ENCODE measurements around the gene FIS1. TPM values are rescaled to one million over a fixed set of nuclear protein-coding genes. Genes with fewer than 3 reads are reported as not detected.

The FIS1 gene
- total and polyA plus RNA-seq, 2 experiments from 2014 or later, result 130 to 131 TPM

DNA sequence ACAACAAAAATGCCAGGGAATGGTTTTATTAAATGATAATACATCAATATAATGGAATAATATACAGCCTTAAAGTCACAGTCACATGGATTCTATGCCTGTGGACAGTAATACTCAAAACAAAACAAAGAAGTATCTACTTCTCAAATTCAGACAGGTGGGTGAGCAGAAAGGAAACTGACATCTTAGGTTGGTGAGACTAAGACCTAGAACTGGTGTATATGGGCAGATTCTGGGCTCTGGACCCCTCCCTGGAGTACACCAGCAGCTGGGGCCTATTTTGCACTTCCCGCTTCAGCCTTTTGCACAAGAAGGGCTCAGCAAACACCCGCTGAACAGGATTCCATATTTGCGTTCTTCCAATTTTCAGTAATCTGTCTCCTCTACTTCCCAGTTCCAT is 5.4 kb upstream of the FIS1 start (continued):
- no peak for TF ChIP-seq ZNF114 (CRISPR knock-in tag; IDR thresholded peaks at IDR 0.05)
- TF ChIP-seq, protein P1, sequence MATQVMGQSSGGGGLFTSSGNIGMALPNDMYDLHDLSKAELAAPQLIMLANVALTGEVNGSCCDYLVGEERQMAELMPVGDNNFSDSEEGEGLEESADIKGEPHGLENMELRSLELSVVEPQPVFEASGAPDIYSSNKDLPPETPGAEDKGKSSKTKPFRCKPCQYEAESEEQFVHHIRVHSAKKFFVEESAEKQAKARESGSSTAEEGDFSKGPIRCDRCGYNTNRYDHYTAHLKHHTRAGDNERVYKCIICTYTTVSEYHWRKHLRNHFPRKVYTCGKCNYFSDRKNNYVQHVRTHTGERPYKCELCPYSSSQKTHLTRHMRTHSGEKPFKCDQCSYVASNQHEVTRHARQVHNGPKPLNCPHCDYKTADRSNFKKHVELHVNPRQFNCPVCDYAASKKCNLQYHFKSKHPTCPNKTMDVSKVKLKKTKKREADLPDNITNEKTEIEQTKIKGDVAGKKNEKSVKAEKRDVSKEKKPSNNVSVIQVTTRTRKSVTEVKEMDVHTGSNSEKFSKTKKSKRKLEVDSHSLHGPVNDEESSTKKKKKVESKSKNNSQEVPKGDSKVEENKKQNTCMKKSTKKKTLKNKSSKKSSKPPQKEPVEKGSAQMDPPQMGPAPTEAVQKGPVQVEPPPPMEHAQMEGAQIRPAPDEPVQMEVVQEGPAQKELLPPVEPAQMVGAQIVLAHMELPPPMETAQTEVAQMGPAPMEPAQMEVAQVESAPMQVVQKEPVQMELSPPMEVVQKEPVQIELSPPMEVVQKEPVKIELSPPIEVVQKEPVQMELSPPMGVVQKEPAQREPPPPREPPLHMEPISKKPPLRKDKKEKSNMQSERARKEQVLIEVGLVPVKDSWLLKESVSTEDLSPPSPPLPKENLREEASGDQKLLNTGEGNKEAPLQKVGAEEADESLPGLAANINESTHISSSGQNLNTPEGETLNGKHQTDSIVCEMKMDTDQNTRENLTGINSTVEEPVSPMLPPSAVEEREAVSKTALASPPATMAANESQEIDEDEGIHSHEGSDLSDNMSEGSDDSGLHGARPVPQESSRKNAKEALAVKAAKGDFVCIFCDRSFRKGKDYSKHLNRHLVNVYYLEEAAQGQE (IDR thresholded peaks at IDR 0.05; ENCODE audit: unreplicated experiment), result no peak
- TF ChIP-seq ZNF331 (CRISPR knock-in tag; IDR thresholded peaks at IDR 0.05; ENCODE audit: low read depth), result no peak
- no peak for TF ChIP-seq CREB1 (CRISPR knock-in tag; IDR thresholded peaks at IDR 0.05; ENCODE audit: low read depth)

DNA sequence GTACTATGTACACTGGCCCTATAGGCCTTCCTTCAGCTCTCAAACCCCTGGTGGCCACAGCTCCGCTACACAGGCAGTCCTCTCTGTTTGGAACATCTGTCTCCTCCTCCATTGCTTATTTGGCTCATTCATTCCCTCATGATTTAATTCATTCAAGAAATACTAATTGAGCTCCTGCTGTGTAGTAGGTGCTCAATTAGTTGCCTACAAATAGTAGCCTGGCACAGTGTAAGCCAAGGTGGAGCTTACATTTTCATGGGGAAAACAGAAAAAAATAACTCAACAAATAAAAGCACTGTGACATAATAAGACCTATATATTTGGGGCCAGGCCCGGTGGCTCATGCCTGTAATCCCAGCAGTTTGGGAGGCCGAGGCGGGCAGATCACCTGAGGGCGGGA is 3.4 kb upstream of the FIS1 start:
- peaks cover 30% of the 10 kb centered on the region for H3K36me3 Mint-ChIP-seq (ENCODE audit: low read depth)
- no peaks in the 10 kb centered on the region for H3K27me3 ChIP-seq (ENCODE audit: insufficient read depth)
- peaks cover 16% of the 10 kb centered on the region for H3K27me3 Mint-ChIP-seq (ENCODE audit: insufficient read depth, low read depth, poor library complexity)
- H3K9me3 Mint-ChIP-seq, result no peaks in the 10 kb centered on the region; the same call in 2 of the 3 replicates
- no peak overlapping the region for H3K4me3 ChIP-seq
- H3K9me2 ChIP-seq (ENCODE audit: insufficient read depth), result no peaks in the 10 kb centered on the region
- H3K4me2 ChIP-seq, result no peak overlapping the region
- H3K4me3 Mint-ChIP-seq, result no peak overlapping the region; the same call in 2 of the 3 replicates
- H3K27ac Mint-ChIP-seq, result peak overlapping the region; percentile 17; the same call in 1 of the 2 replicates
- H2AFZ ChIP-seq, result no peak overlapping the region
- no peak for ATAC-seq
- H3K36me3 ChIP-seq (ENCODE audit: insufficient read depth), result no peaks in the 10 kb centered on the region
- peaks cover 59% of the 10 kb centered on the region for H3K79me2 ChIP-seq (replicated peaks; ENCODE audit: insufficient read depth)
- no peak for TF ChIP-seq EZH2phosphoT487 (IDR thresholded peaks at IDR 0.05; ENCODE audit: unreplicated experiment)
- TF ChIP-seq ETS1 (IDR thresholded peaks at IDR 0.05), result no peak
- TF ChIP-seq ZNF114 (CRISPR knock-in tag; IDR thresholded peaks at IDR 0.05), result no peak
- TF ChIP-seq CTCF (conservative IDR thresholded peaks at IDR 0.05; ENCODE audit: low read depth in 2 of 2), result peak in 1 of 2 experiments; percentile 34; a peak in 1 of 4 replicates
- TF ChIP-seq CREB1 (CRISPR knock-in tag; IDR thresholded peaks at IDR 0.05; ENCODE audit: low read depth), result no peak
- peak overlapping the region; percentile 78; the same call in 1 of the 2 replicates for H3K27ac ChIP-seq (ENCODE audit: low read depth)
- DNase-seq (ENCODE audit: low spot score), result no peak
- H3F3A ChIP-seq (replicated peaks; ENCODE audit: low read depth), result peaks cover 23% of the 10 kb centered on the region
- peaks cover 26% of the 10 kb centered on the region for H3K4me1 Mint-ChIP-seq
- peaks cover 20% of the 10 kb centered on the region for H3K4me1 ChIP-seq (ENCODE audit: insufficient read depth)
- peaks cover 10% of the 10 kb centered on the region; the same call in 1 of the 2 replicates for H4K20me1 ChIP-seq (replicated peaks; ENCODE audit: insufficient read depth)
